AML-193 (cell line): Measurements from ENCODE around the gene CLTB.

Experiments used
- DNase-seq, 2 experiments: peaks; one replicate each; lab custom pipeline; 2025; lab: John Stamatoyannopoulos, UW

Gene CLTB

DNA sequence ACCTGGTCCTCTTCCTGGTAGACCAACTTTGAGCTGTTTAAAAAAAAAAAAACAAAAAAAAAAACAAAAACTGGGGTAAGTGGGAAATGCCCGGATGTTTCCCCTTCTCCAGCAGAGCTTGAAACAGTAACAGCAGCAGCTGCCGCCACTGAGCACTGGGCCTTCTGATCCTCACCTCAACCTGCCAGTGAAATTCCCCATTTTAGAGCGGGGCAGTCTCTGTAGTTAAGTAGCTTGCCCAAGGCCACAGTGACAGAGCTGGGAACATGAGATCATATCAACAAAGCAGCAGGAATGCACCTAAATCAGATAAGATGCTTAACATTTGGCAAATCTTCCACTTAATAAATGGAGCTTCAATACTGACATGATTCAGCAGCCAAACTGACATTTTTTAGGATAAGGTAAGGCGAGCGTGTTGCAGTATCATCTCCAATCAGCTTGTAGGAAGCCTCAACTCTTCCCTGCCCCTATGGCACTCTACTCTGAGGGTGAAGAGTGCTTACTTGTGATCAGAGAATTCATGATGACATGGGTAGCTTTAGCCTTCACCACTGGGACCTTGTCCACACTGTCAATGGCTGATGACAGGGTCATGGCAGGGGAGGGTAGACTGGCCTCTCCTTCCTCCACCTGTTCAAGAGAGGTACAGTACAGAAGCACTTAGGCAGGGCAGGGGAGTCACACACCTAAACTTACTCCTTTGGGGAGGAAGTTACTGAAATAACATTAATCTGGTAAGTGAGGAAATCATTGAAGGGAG is 64.0 kb downstream of the CLTB start:
- DNase-seq: no peak

DNA sequence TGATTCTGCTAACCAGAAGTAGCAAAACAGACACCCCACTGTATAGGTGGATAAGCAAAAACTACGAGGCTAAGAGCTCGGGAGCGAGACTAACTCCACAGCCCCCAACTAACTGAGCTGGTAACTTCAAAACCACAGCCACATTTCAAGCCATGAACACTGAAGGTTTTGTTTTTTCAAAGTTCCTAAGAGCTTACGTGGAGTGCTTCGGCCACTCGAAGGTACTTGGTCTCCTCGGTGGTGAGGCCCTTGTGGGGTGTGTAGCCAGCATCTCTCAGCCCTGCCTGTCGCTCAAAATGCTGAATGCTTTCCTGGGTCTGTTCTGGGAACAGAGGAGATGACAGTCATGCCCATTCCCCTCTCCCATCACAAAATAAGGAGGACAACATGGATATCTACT is 65.9 kb downstream of the CLTB start:
- no peak for DNase-seq

DNA sequence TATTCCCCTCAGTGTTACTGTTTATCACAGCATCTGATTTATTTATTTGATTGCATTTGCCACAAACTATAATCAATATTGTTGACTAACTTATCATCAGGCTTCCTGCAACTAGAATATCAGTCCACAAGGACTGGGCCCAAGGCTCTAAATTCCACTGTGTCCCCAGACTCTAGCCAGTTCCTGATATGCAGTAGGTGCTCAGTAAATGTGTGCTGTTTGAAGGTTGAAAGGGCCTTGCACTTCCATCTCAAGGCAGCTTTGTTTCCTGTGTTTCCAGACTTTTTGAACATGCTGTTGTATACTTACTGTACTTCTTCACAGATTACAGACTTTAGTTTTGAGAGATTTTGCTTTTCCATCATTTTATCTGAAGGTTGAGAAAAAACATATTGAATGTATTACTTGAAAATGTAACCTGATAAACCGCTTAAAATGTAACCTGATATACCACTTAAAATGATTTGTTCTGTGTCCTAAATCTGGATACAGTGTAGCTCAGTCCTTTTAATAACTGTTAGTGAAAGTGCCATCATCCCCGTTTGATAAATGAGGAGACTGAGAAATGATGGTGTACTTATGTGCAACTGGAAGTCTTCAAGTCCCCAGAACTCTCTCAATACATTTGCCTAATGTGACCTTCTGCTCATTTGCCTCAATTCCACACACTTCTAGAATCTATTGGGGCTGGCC is 73.4 kb downstream of the CLTB start:
- DNase-seq: no peak
